GM23338 (cell line): ENCODE measurements around the gene SMCO3. TPM values are rescaled to one million over a fixed set of nuclear protein-coding genes. Genes with fewer than 3 reads are reported as not detected.

ENCODE experiments used
- ATAC-seq: fragments of 200-7000 bp; cut with Tn5 transposase; 3 replicates; pipeline ENCODE4 v1.9.1; 2020
- DNase-seq: peaks from one replicate; pipeline ENCODE4 v3.0.0-alpha.2; 2015; ENCODE audit warnings: low spot score
- H2AFZ ChIP-seq: fragments of 200-600 bp; sonication (generic); 2 replicates; pipeline ENCODE4 v1.8.0; 2016; ENCODE audit warnings: antibody characterized with exemption, mild to moderate bottlenecking, moderate library complexity
- H3F3A ChIP-seq: fragments of 200-600 bp; sonication (generic); replicated peaks from 2 replicates; pipeline ENCODE4 v1.8.0; 2017; ENCODE audit warnings: antibody characterized with exemption, mixed run types, low read depth
- H3K27ac ChIP-seq: fragments of 200-600 bp; sonication (generic); 2 replicates; pipeline ENCODE4 v1.6.1; 2016; ENCODE audit warnings: low read depth
- H3K27me3 ChIP-seq: fragments of 200-600 bp; sonication (generic); 2 replicates; pipeline ENCODE4 v1.8.0; 2016; ENCODE audit warnings: mild to moderate bottlenecking, mixed run types, moderate library complexity; ENCODE audit not compliant: insufficient read depth
- H3K36me3 ChIP-seq: fragments of 200-600 bp; sonication (generic); 2 replicates; pipeline ENCODE4 v1.8.0; 2016; ENCODE audit warnings: mild to moderate bottlenecking; ENCODE audit not compliant: insufficient read depth
- H3K4me1 ChIP-seq: fragments of 200-600 bp; sonication (generic); 2 replicates; pipeline ENCODE4 v1.8.0; 2016; ENCODE audit warnings: mild to moderate bottlenecking, moderate library complexity; ENCODE audit not compliant: insufficient read depth
- H3K4me2 ChIP-seq: fragments of 200-600 bp; sonication (generic); 2 replicates; pipeline ENCODE4 v1.7.1; 2017; ENCODE audit warnings: mixed run types
- H3K4me3 ChIP-seq: fragments of 200-600 bp; sonication (generic); 2 replicates; pipeline ENCODE4 v1.6.1; 2016; ENCODE audit warnings: mixed run types
- H3K79me2 ChIP-seq: fragments of 200-600 bp; sonication (generic); replicated peaks from 2 replicates; pipeline ENCODE4 v1.8.0; 2017; ENCODE audit warnings: mild to moderate bottlenecking; ENCODE audit not compliant: insufficient read depth
- H3K9me2 ChIP-seq: fragments of 200-600 bp; sonication (generic); 2 replicates; pipeline ENCODE4 v1.8.0; 2017; ENCODE audit not compliant: insufficient read depth
- H4K20me1 ChIP-seq: fragments of 200-600 bp; sonication (generic); replicated peaks from 2 replicates; pipeline ENCODE4 v1.8.0; 2017; ENCODE audit warnings: mild to moderate bottlenecking; ENCODE audit not compliant: insufficient read depth
- H3K27ac Mint-ChIP-seq: 2 replicates; pipeline ENCODE4 v1.8.0; 2020; ENCODE audit warnings: inconsistent platforms, mild to moderate bottlenecking, moderate library complexity, mixed read lengths
- H3K27me3 Mint-ChIP-seq: 3 replicates; pipeline ENCODE4 v1.8.0; 2022; ENCODE audit warnings: low read depth, mild to moderate bottlenecking, moderate library complexity, mixed read lengths, inconsistent platforms; ENCODE audit not compliant: insufficient read depth, poor library complexity
- H3K36me3 Mint-ChIP-seq: 3 replicates; pipeline ENCODE4 v1.8.0; 2021; ENCODE audit warnings: low read depth, mild to moderate bottlenecking, inconsistent platforms, moderate library complexity, mixed read lengths
- H3K4me1 Mint-ChIP-seq: 3 replicates; pipeline ENCODE4 v1.8.0; 2020; ENCODE audit warnings: mild to moderate bottlenecking, inconsistent platforms, mixed read lengths
- H3K4me3 Mint-ChIP-seq: 3 replicates; pipeline ENCODE4 v1.8.0; 2021; ENCODE audit warnings: moderate library complexity, mild to moderate bottlenecking, inconsistent platforms, mixed read lengths
- H3K9me3 Mint-ChIP-seq: 3 replicates; pipeline ENCODE4 v1.8.0; 2020; ENCODE audit warnings: moderate library complexity, mild to moderate bottlenecking, inconsistent platforms, mixed read lengths
- EZH2 ChIP-seq: fragments of 200-600 bp; sonication (generic); IDR thresholded peaks from one replicate; pipeline ENCODE4 v1.8.0; 2017; ENCODE audit warnings: antibody characterized with exemption, mild to moderate bottlenecking, low read depth; ENCODE audit not compliant: unreplicated experiment
- EZH2phosphoT487 ChIP-seq: fragments of 200-600 bp; sonication (generic); IDR thresholded peaks from one replicate; pipeline ENCODE4 v1.8.1; 2018; ENCODE audit warnings: antibody characterized with exemption; ENCODE audit not compliant: unreplicated experiment
- JUNB ChIP-seq: IDR thresholded peaks from one replicate; pipeline ENCODE4 v1.6.1; 2016; ENCODE audit warnings: antibody characterized with exemption; ENCODE audit not compliant: unreplicated experiment
- NANOG ChIP-seq: IDR thresholded peaks from 2 replicates; pipeline ENCODE4 v1.6.1; 2016; ENCODE audit warnings: antibody characterized with exemption, borderline replicate concordance
- ZNF331 ChIP-seq: fragments of 250-450 bp; sonication (Bioruptor Pico); IDR thresholded peaks from 2 replicates; pipeline ENCODE4 v1.5.0; 2020; ENCODE audit warnings: low read depth, mild to moderate bottlenecking, moderate library complexity
- long read RNA-seq: library from polyadenylated mRNA; unstranded; transcript quantifications from one replicate; pipeline ENCODE4 v2.0.0, GENCODE V29; 2020; ENCODE audit not compliant: unreplicated experiment
- polyA plus RNA-seq: library from polyadenylated mRNA; unstranded; fragments of >200 nt; fragmentation: Nextera tagmentation; extraction: Ambion mirVana; gene quantifications from 2 replicates; pipeline ENCODE4 v1.2.1, GENCODE V29; 2016
- total RNA-seq: library from RNA; depleted of rRNA; stranded (reverse); fragments of >200 nt; shearing (Covaris generic); gene quantifications from 2 replicates; pipeline ENCODE4 v1.2.3, GENCODE V29; 2014; rRNA removed
- TF ChIP-seq, protein P1 (sequence below): IDR thresholded peaks from one replicate; pipeline ENCODE4 v1.6.1; 2018; ENCODE audit warnings: antibody characterized with exemption; ENCODE audit not compliant: unreplicated experiment
- TF ChIP-seq, protein P2 (sequence below), 2 experiments: fragments of 200-600 bp in 1 of 2; sonication (generic) in 1 of 2; conservative IDR thresholded peaks; 2 replicates each; pipeline versions ENCODE4 v1.5.1 to v1.6.1; 2016 to 2017; ENCODE audit warnings: antibody characterized with exemption in 2 of 2, low read depth in 2 of 2, mild to moderate bottlenecking in 2 of 2, moderate library complexity in 1 of 2

The SMCO3 gene
- total RNA-seq (not detected in 2 replicates), polyA plus RNA-seq (0.13 TPM in 1 of 2 replicates, not detected in the other)
- long read RNA-seq: 0 reads

DNA sequence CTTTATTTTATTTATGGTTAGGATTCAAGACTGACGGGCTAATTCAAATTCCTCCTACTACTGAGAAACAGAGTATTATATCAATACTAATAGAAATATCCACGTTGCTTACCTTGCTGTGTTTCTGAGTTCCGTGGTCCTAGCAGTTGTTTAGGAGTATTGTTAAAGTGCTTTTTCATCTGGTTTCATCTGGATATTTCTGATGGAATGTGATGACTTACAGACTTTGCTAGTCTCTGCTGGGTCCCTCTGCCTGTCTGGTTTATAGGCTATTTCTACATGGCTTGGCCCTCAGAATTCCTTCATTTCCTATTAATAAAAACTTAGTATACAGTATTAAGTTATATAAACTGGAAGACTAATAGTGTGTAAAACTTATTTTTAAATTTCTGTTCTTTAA, at the start of gene SMCO3:
Gene SMCO3, minus strand, starts transcription at position 169 of the 400 bp plus-strand sequence. CDS start 7,502 bp downstream, outside the sequence.
- Histone ChIP-seq H3K27ac (no peak within 1 kb of the TSS), H3K4me2 (no peak within 1 kb of the TSS), H2AFZ (no peak within 1 kb of the TSS), H3K36me3 (no peaks in the 10 kb centered on the region), H3K4me1 (no peaks in the 10 kb centered on the region), H3K27me3 (no peaks in the 10 kb centered on the region), H3K9me2 (no peaks in the 10 kb centered on the region; the same call in 1 of the 2 replicates), H3F3A (no peaks in the 10 kb centered on the region), H3K79me2 (no peaks in the 10 kb centered on the region), H4K20me1 (no peaks in the 10 kb centered on the region), H3K4me3 (no peak within 1 kb of the TSS)
- DNase-seq (no peak), ATAC-seq (no peak)
- H3K27ac Mint-ChIP-seq: no peak within 1 kb of the TSS
- TF ChIP-seq EZH2: no peak
- H3K27me3 Mint-ChIP-seq: peaks cover 3% of the 10 kb centered on the region
- no peaks in the 10 kb centered on the region for H3K9me3 Mint-ChIP-seq
- no peaks in the 10 kb centered on the region for H3K36me3 Mint-ChIP-seq
- no peaks in the 10 kb centered on the region for H3K4me1 Mint-ChIP-seq
- H3K4me3 Mint-ChIP-seq: no peak within 1 kb of the TSS

DNA sequence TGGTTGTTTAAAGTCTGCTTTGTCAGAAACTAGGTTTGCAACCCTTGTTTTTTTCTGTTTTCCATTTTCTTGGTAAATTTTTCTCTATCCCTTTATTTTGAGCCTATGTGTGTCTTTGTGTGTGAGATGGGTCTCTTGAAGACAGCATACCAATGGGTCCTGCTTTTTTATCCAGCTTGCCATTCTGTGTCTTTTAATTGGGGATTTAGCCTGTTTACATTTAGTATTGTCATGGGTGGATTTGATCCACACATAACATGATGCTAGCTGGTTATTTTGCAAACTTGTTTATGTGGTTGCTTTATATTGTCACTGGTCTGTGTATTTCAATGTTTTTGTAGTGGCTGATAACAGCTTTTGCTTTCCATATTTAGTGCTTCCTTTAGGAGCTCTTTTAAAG, 46.5 kb upstream of the SMCO3 start:
- no peaks in the 10 kb centered on the region for H3K4me1 Mint-ChIP-seq
- peaks cover 35% of the 10 kb centered on the region for H3K9me3 Mint-ChIP-seq

DNA sequence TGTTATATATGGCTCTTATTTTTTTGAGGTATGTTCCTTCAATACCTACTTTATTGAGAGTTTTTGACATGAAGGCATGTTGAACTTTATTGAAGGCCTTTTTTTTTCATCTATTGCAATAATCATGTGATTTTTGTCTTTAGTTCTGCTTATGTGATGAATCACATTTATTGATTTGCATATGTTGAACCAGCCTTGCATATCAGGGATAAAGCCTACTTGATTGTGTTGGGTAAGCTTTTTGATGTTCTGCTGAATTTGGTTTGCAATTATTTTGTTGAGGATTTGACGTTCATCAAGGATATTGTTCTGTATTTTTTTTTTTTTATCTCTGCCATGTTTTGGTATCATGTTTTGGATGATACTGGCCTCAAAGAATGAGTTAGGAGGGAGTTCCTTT, 44.5 kb upstream of the SMCO3 start:
- no peak for TF ChIP-seq EZH2phosphoT487
- TF ChIP-seq, protein P1, sequence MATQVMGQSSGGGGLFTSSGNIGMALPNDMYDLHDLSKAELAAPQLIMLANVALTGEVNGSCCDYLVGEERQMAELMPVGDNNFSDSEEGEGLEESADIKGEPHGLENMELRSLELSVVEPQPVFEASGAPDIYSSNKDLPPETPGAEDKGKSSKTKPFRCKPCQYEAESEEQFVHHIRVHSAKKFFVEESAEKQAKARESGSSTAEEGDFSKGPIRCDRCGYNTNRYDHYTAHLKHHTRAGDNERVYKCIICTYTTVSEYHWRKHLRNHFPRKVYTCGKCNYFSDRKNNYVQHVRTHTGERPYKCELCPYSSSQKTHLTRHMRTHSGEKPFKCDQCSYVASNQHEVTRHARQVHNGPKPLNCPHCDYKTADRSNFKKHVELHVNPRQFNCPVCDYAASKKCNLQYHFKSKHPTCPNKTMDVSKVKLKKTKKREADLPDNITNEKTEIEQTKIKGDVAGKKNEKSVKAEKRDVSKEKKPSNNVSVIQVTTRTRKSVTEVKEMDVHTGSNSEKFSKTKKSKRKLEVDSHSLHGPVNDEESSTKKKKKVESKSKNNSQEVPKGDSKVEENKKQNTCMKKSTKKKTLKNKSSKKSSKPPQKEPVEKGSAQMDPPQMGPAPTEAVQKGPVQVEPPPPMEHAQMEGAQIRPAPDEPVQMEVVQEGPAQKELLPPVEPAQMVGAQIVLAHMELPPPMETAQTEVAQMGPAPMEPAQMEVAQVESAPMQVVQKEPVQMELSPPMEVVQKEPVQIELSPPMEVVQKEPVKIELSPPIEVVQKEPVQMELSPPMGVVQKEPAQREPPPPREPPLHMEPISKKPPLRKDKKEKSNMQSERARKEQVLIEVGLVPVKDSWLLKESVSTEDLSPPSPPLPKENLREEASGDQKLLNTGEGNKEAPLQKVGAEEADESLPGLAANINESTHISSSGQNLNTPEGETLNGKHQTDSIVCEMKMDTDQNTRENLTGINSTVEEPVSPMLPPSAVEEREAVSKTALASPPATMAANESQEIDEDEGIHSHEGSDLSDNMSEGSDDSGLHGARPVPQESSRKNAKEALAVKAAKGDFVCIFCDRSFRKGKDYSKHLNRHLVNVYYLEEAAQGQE: no peak
- TF ChIP-seq, protein P2, sequence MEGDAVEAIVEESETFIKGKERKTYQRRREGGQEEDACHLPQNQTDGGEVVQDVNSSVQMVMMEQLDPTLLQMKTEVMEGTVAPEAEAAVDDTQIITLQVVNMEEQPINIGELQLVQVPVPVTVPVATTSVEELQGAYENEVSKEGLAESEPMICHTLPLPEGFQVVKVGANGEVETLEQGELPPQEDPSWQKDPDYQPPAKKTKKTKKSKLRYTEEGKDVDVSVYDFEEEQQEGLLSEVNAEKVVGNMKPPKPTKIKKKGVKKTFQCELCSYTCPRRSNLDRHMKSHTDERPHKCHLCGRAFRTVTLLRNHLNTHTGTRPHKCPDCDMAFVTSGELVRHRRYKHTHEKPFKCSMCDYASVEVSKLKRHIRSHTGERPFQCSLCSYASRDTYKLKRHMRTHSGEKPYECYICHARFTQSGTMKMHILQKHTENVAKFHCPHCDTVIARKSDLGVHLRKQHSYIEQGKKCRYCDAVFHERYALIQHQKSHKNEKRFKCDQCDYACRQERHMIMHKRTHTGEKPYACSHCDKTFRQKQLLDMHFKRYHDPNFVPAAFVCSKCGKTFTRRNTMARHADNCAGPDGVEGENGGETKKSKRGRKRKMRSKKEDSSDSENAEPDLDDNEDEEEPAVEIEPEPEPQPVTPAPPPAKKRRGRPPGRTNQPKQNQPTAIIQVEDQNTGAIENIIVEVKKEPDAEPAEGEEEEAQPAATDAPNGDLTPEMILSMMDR (conservative IDR thresholded peaks at IDR 0.05; ENCODE audit: low read depth in 2 of 2): no peak
- Mint-ChIP-seq H3K36me3 (peaks cover 12% of the 10 kb centered on the region; the same call in 2 of the 3 replicates), H3K4me1 (peaks cover 6% of the 10 kb centered on the region; the same call in 2 of the 3 replicates), H3K9me3 (peaks cover 35% of the 10 kb centered on the region), H3K27me3 (peaks cover 3% of the 10 kb centered on the region), H3K27ac (no peak overlapping the region), H3K4me3 (no peak overlapping the region)
- Histone ChIP-seq H3K27me3 (no peaks in the 10 kb centered on the region), H3K36me3 (no peaks in the 10 kb centered on the region), H3K4me2 (no peak overlapping the region), H4K20me1 (no peaks in the 10 kb centered on the region), H3K79me2 (no peaks in the 10 kb centered on the region), H3F3A (no peaks in the 10 kb centered on the region), H3K9me2 (no peaks in the 10 kb centered on the region), H3K27ac (no peak overlapping the region), H3K4me3 (no peak overlapping the region), H3K4me1 (peaks cover 7% of the 10 kb centered on the region; the same call in 1 of the 2 replicates), H2AFZ (no peak overlapping the region)
- ATAC-seq: no peak
- DNase-seq: no peak

More for the DNA sequence above, 46.5 kb upstream of the SMCO3 start:
- TF ChIP-seq, protein P2 (conservative IDR thresholded peaks at IDR 0.05; ENCODE audit: low read depth in 2 of 2): no peak
- no peak for TF ChIP-seq JUNB
- TF ChIP-seq NANOG: no peak
- TF ChIP-seq ZNF331 (CRISPR knock-in tag): no peak
- Histone ChIP-seq H3K4me1 (no peaks in the 10 kb centered on the region), H3K9me2 (no peaks in the 10 kb centered on the region), H3K4me2 (no peak overlapping the region), H3K27ac (no peak overlapping the region), H3K27me3 (no peaks in the 10 kb centered on the region), H3K79me2 (no peaks in the 10 kb centered on the region), H3F3A (no peaks in the 10 kb centered on the region), H3K4me3 (no peak overlapping the region), H4K20me1 (no peaks in the 10 kb centered on the region), H2AFZ (no peak overlapping the region), H3K36me3 (no peaks in the 10 kb centered on the region)
- peaks cover 5% of the 10 kb centered on the region for H3K27me3 Mint-ChIP-seq
- no peak overlapping the region for H3K27ac Mint-ChIP-seq
- no peak overlapping the region for H3K4me3 Mint-ChIP-seq
- peaks cover 12% of the 10 kb centered on the region; the same call in 2 of the 3 replicates for H3K36me3 Mint-ChIP-seq
- ATAC-seq (no peak), DNase-seq (no peak)
